OCI-LY3 (cell line): Measurements from ENCODE around the gene LYRM9.

ENCODE experiments used
- CTCF ChIP-seq: fragments of 200-600, 300-600 bp; sonication (generic); IDR thresholded peaks from 2 replicates; pipeline ENCODE4 v1.5.1; 2014; ENCODE audit warnings: antibody characterized with exemption, low read length, low read depth
- EZH2phosphoT487 ChIP-seq: fragments of 200-600 bp; shearing (Covaris generic); IDR thresholded peaks from 2 replicates; pipeline ENCODE4 v1.6.1; 2018; ENCODE audit warnings: antibody characterized with exemption, mixed run types, low read depth

DNA sequence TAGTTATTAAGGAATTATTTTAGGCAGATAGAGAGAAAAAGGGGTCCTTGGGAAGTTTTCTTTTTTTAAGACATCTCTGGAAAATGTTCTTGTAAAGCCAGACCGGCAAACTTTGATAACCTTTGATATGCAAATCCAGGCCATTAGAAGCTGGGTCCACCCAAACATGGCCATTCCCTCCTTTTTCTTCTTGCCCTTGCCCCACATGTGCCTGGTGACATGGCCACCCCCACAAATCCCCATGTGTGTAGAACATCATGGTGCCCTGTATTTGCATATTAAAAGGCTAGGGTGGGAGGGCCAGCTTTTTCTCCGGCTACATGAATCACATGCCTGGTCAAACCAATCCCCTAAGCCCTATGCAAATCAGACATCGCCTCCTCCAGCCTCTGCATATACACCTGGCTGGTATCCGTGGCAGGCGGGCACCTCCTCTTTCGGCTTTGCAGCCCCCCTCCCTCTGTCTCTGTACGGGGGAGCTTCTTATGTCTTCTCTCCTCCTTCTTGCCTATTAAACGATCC is 43.9 kb upstream of the LYRM9 start:
- no peak for TF ChIP-seq EZH2phosphoT487
- TF ChIP-seq CTCF: no peak
